Lung (tissue), 12 donors: ENCODE measurements around the gene CYLC2. TPM values are rescaled to one million over a fixed set of nuclear protein-coding genes. Genes with fewer than 3 reads are reported as not detected.

Source experiments
- ATAC-seq: fragments of 200-7000 bp; cut with Tn5 transposase; one replicate; pipeline ENCODE4 v1.9.1; 2020; ENCODE audit warnings: moderate number of reproducible peaks; ENCODE audit not compliant: insufficient read depth, low FRiP score
- DNase-seq, 3 donors: peaks; one replicate each; pipeline ENCODE4 v3.0.0-alpha.2; 2013 to 2017
- H3K27ac ChIP-seq, 2 donors: one replicate each; pipeline ENCODE4 v1.5.1; 2013; ENCODE audit warnings: mild to moderate bottlenecking in 2 of 2, moderate library complexity in 2 of 2, control low read depth in 1 of 2, inconsistent platforms in 1 of 2, low read depth in 1 of 2, low read length in 1 of 2
- H3K27me3 ChIP-seq, 3 donors: one replicate each; pipeline ENCODE4 v1.5.1; 2013; ENCODE audit warnings: low read length in 2 of 3; ENCODE audit not compliant: control insufficient read depth in 3 of 3, insufficient read depth in 3 of 3
- H3K36me3 ChIP-seq, 4 donors: one replicate each; pipeline ENCODE4 v1.5.1; 2013; ENCODE audit warnings: low read length in 4 of 4, mild to moderate bottlenecking in 1 of 4, moderate library complexity in 1 of 4; ENCODE audit not compliant: control insufficient read depth in 4 of 4, insufficient read depth in 4 of 4
- H3K4me1 ChIP-seq, 5 donors: one replicate each; pipeline ENCODE4 v1.5.1; 2013; ENCODE audit warnings: low read length in 5 of 5, mild to moderate bottlenecking in 2 of 5, moderate library complexity in 1 of 5; ENCODE audit not compliant: control insufficient read depth in 5 of 5, insufficient read depth in 5 of 5
- H3K4me3 ChIP-seq: one replicate; pipeline ENCODE4 v1.5.1; 2013; ENCODE audit warnings: mild to moderate bottlenecking, control low read depth, moderate library complexity
- H3K9ac ChIP-seq, 2 donors: one replicate each; pipeline ENCODE4 v1.5.1; 2013; ENCODE audit warnings: low read length in 2 of 2, control low read depth in 1 of 2; ENCODE audit not compliant: insufficient read depth in 1 of 2
- H3K9me3 ChIP-seq, 4 donors: one replicate each; pipeline ENCODE4 v1.5.1; 2013; ENCODE audit warnings: low read length in 3 of 4, mild to moderate bottlenecking in 1 of 4, moderate library complexity in 1 of 4; ENCODE audit not compliant: control insufficient read depth in 4 of 4, insufficient read depth in 3 of 4
- WGBS, 2 donors: extraction: QIAGEN DNeasy Blood & Tissue Kit; methylation state at CpG; one replicate each; pipeline ENCODE4 v1.1.7; 2013; 5-methylcytosine and 5-hydroxymethylcytosine counted together
- polyA plus RNA-seq, 2 donors: library from polyadenylated mRNA; stranded (reverse); fragments of 200-250 nt; gene quantifications; one replicate each; pipeline ENCODE4 v1.2.1, GENCODE V29; 2013
- total RNA-seq, 2 donors: library from RNA; depleted of rRNA in 1 of 2; stranded (reverse); fragments of >200 nt in 1 of 2; gene quantifications; one replicate each; pipeline ENCODE4 v1.2.1, GENCODE V29; 2014 to 2021
- TF ChIP-seq, protein P1 (sequence below): IDR thresholded peaks from 2 replicates; pipeline ENCODE4 v1.5.1; 2012; ENCODE audit warnings: mild to moderate bottlenecking; ENCODE audit errors: control extremely low read depth, extremely low read depth
- donor health status: control.
- donor health status: control.
- donor health status: Bipolar disorder and iron deficiency.
- donor health status: healthy.
- donor health status: DM: yes; HTN: yes; CAD: no.

CYLC2 gene
- total and polyA plus RNA-seq, 4 donors: not detected

DNA sequence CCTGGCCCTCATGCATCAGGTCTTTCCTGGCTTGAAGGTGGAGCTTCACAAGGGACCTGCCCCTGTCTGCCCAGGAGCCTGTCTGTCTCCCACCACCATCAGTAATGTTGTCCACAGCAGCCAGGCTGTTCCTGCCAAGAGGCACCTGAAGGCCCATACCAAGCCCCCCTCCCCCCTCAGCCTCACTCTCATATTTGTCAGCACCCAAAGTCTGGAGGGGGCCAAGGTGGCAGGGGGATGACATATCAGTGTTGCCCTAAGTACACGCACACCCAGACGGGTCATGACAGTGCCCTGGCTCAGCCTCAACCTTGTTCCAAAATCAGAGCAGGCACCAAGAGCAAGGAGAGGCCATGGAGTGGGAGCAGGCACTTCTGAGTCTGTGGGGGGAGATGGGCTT is 27.2 kb upstream of the CYLC2 start:
- Histone ChIP-seq H3K9me3 (peaks cover 0 to 9% (median 3%) of the 10 kb centered on the region in 4 donors), H3K4me3 (no peak overlapping the region), H3K9ac (no peak overlapping the region), H3K36me3 (no peaks in the 10 kb centered on the region), H3K27ac (no peak overlapping the region), H3K4me1 (no peaks in the 10 kb centered on the region), H3K27me3 (no peaks in the 10 kb centered on the region)
- whole genome bisulfite sequencing, 2 donors: 92 to 94% methylated on average over 2 of the region's 2 CpGs
- no peak for ATAC-seq
- TF ChIP-seq, protein P1, sequence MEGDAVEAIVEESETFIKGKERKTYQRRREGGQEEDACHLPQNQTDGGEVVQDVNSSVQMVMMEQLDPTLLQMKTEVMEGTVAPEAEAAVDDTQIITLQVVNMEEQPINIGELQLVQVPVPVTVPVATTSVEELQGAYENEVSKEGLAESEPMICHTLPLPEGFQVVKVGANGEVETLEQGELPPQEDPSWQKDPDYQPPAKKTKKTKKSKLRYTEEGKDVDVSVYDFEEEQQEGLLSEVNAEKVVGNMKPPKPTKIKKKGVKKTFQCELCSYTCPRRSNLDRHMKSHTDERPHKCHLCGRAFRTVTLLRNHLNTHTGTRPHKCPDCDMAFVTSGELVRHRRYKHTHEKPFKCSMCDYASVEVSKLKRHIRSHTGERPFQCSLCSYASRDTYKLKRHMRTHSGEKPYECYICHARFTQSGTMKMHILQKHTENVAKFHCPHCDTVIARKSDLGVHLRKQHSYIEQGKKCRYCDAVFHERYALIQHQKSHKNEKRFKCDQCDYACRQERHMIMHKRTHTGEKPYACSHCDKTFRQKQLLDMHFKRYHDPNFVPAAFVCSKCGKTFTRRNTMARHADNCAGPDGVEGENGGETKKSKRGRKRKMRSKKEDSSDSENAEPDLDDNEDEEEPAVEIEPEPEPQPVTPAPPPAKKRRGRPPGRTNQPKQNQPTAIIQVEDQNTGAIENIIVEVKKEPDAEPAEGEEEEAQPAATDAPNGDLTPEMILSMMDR: no peak
- no peak for DNase-seq

- ATAC-seq: no peak
- Histone ChIP-seq H3K4me1 (no peaks in the 10 kb centered on the region), H3K27ac (no peak overlapping the region), H3K9ac (no peak overlapping the region), H3K9me3 (peaks cover 0 to 9% (median 4%) of the 10 kb centered on the region in 4 donors), H3K36me3 (no peaks in the 10 kb centered on the region), H3K4me3 (no peak overlapping the region), H3K27me3 (no peaks in the 10 kb centered on the region)
- 75 to 77% methylated on average over 2 of the region's 2 CpGs for WGBS, 2 donors
- DNase-seq: no peak
- TF ChIP-seq, protein P1: no peak
Measured at GRCh38 chr9:102972780-102973179, 22.4 kb upstream of the CYLC2 start.

GRCh38 chr9:102974530-102974929 is 20.6 kb upstream of the CYLC2 start:
- WGBS, 2 donors: 72 to 88% methylated on average over 1 of the region's 1 CpG
- no peaks in the 10 kb centered on the region for H3K4me1 ChIP-seq
- DNase-seq: no peak
- H3K4me3 ChIP-seq: no peak overlapping the region
- TF ChIP-seq, protein P1: no peak
- H3K36me3 ChIP-seq: no peaks in the 10 kb centered on the region
- ATAC-seq: no peak
- H3K9ac ChIP-seq: no peak overlapping the region
- H3K9me3 ChIP-seq: peaks cover 0 to 9% (median 3%) of the 10 kb centered on the region in 4 donors
- H3K27me3 ChIP-seq: no peaks in the 10 kb centered on the region
- H3K27ac ChIP-seq: no peak overlapping the region

GRCh38 chr9:102975251-102975650 is 19.9 kb upstream of the CYLC2 start:
- DNase-seq: no peak
- ATAC-seq: no peak
- 79 to 88% methylated on average over 4 of the region's 4 CpGs for WGBS, 2 donors
- Histone ChIP-seq H3K4me3 (no peak overlapping the region), H3K27ac (no peak overlapping the region), H3K36me3 (no peaks in the 10 kb centered on the region), H3K4me1 (no peaks in the 10 kb centered on the region), H3K27me3 (no peaks in the 10 kb centered on the region), H3K9ac (no peak overlapping the region), H3K9me3 (peaks cover 0 to 6% (median 3%) of the 10 kb centered on the region in 4 donors)
- TF ChIP-seq, protein P1: no peak
